ENCODE measurements around the gene DYNC2LI1.

The DYNC2LI1 gene

DNA sequence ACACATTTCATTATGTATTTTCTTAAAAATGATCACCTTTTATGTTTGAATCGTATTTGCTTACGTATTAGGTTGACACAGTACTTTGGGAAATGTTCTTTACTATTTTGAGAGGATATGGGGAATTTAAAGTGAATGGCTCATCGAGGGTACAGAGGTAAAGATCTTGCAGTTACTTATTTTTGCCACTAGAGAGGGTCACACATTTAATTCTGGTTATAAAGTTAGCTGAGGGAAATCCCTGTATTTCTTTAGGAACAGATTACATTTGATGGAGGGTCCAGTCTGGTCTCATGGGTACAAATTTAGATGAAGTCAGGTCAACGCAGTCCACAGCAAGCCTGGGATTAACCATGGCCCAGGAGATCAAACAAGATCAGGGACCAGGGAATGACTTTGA lies 24.5 kb downstream of the DYNC2LI1 start (continued):
- TF ChIP-seq INSM2 (tag by site-specific recombination; IDR thresholded peaks at IDR 0.05) (no peak), ZNF416 (tag by site-specific recombination; IDR thresholded peaks at IDR 0.05) (no peak)

DNA sequence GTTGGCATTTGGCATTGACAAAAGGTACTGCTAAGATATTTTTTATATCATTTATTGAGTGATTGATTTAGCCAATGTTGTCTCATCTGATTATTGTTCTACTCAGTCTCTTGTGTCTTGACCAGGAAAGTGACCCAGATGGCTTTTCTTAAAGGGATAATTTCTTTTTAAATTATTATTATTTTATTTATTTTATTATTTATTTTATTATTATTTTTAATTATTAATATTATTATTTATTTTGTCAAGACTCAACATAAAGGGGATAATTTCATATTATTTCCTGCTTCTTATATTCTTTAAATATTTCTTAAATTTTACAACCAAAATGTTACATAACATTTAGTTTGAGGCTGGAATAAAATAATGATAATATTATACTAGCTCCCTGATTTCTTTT lies 27.1 kb downstream of the DYNC2LI1 start:
- Histone ChIP-seq H3K4me1 (ENCODE audit: control insufficient read depth, insufficient read depth, low read length) (0 out of 2 replicates have a peak, but pooled peaks cover 2% of the 10 kb centered on the region), H3K36me3 (ENCODE audit: control insufficient read depth in 2 of 2, insufficient read depth in 1 of 2, low read length in 2 of 2) (peaks cover 14 to 19% of the 10 kb centered on the region in 2 experiments; a peak in 2 of 3 replicates), H3K9me3 (ENCODE audit: control insufficient read depth, insufficient read depth, low read depth, low read length) (no peaks in the 10 kb centered on the region), H3K4me3 (ENCODE audit: low read depth, low read length) (no peak overlapping the region), H3K27ac (ENCODE audit: extremely low read depth, low read depth, low read length) (no peak overlapping the region)
- ChIA-PET CTCF (no interaction called here), POLR2A (no interaction called here)
- TF ChIP-seq ZNF692 (tag by site-specific recombination; IDR thresholded peaks at IDR 0.05) (no peak), ZNF2 (tag by site-specific recombination; IDR thresholded peaks at IDR 0.05) (no peak), ZNF274 (IDR thresholded peaks at IDR 0.05; ENCODE audit: low read length) (no peak), ZNF274 (tag by site-specific recombination; IDR thresholded peaks at IDR 0.05; ENCODE audit: borderline replicate concordance) (no peak), MEIS1 (CRISPR knock-in tag; IDR thresholded peaks at IDR 0.05; ENCODE audit: borderline replicate concordance) (no peak), ZNF223 (tag by site-specific recombination; IDR thresholded peaks at IDR 0.05) (no peak), ZNF664 (tag by site-specific recombination; IDR thresholded peaks at IDR 0.05) (no peak), ZNF76 (tag by site-specific recombination; IDR thresholded peaks at IDR 0.05; ENCODE audit: borderline replicate concordance, low read depth) (no peak), ZNF214 (tag by site-specific recombination; IDR thresholded peaks at IDR 0.05; ENCODE audit: borderline replicate concordance) (no peak), ZNF292 (tag by site-specific recombination; IDR thresholded peaks at IDR 0.05; ENCODE audit: borderline replicate concordance, low read depth) (no peak), ZBTB11 (tag by site-specific recombination; conservative IDR thresholded peaks at IDR 0.05; ENCODE audit: low read depth) (no peak), ZNF37A (tag by site-specific recombination; IDR thresholded peaks at IDR 0.05) (no peak), KLF9 (tag by site-specific recombination; IDR thresholded peaks at IDR 0.05; ENCODE audit: low read depth) (no peak), ZFP3 (tag by site-specific recombination; IDR thresholded peaks at IDR 0.05; ENCODE audit: low read depth) (no peak)
- TF ChIP-seq, protein P1, sequence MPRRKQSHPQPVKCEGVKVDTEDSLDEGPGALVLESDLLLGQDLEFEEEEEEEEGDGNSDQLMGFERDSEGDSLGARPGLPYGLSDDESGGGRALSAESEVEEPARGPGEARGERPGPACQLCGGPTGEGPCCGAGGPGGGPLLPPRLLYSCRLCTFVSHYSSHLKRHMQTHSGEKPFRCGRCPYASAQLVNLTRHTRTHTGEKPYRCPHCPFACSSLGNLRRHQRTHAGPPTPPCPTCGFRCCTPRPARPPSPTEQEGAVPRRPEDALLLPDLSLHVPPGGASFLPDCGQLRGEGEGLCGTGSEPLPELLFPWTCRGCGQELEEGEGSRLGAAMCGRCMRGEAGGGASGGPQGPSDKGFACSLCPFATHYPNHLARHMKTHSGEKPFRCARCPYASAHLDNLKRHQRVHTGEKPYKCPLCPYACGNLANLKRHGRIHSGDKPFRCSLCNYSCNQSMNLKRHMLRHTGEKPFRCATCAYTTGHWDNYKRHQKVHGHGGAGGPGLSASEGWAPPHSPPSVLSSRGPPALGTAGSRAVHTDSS (tag by site-specific recombination; IDR thresholded peaks at IDR 0.05), result no peak

Data from HEK293 (cell line).